Measurements from ENCODE around the gene TBCK.

GRCh38 chr4:106246441-106246840 lies 69.6 kb downstream of the TBCK start:
- TF ChIP-seq CTCF (IDR thresholded peaks at IDR 0.05; ENCODE audit: low read depth, low read length, missing input control): no peak
- TF ChIP-seq GABPA (IDR thresholded peaks at IDR 0.05 in 1 of 2, conservative IDR thresholded peaks at IDR 0.05 in 1 of 2): no peak
- no peak for TF ChIP-seq REST (IDR thresholded peaks at IDR 0.05)
- TF ChIP-seq RAD21 (IDR thresholded peaks at IDR 0.05): no peak
- TF ChIP-seq JUND (IDR thresholded peaks at IDR 0.05): no peak
- no peak for TF ChIP-seq RXRA (IDR thresholded peaks at IDR 0.05)
- TF ChIP-seq FOXA2 (IDR thresholded peaks at IDR 0.05): no peak
- no peak for TF ChIP-seq SP1 (IDR thresholded peaks at IDR 0.05)
- TF ChIP-seq MAX (IDR thresholded peaks at IDR 0.05): no peak
- no peak for TF ChIP-seq NR2F2 (IDR thresholded peaks at IDR 0.05)
- no peak for TF ChIP-seq TAF1 (conservative IDR thresholded peaks at IDR 0.05)
- no peak for TF ChIP-seq ATF3 (IDR thresholded peaks at IDR 0.05)
- no peak for TF ChIP-seq YY1 (IDR thresholded peaks at IDR 0.05)
- TF ChIP-seq ZBTB33 (IDR thresholded peaks at IDR 0.05): no peak

Data from liver (tissue), 3 donors.